ENCODE data around the gene ANGPTL4.

DNA sequence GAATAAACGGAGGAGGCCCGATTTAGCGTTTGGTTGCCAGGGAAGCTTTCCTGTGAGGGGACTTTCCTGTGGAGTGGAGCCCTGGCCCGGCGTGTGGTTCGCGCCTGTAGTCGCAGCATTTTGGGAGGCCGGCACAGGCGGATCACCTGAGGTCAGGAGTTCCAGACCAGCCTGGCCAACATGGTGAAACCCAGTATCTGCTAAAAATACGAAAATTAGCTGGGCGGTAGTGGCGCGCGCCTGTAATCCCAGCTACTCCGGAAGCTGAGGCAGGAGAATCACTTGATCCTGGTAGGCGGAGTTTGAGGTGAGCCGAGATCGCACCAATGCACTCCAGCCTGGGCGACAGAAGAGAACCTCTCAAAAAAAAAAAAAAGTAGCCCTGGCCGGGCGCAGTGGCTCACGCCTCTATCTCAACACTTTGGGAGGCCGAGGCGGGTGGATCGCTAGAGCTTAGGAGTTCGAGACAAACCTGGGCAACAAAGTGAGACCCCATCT lies 27.8 kb upstream of the ANGPTL4 start:
- TF ChIP-seq CTCF (IDR thresholded peaks at IDR 0.05) (no peak), EZH2 (IDR thresholded peaks at IDR 0.05; ENCODE audit: borderline replicate concordance, insufficient read depth, low read depth, low read length, poor library complexity, severe bottlenecking) (no peak)

Data from B cell (primary cell).